HEK293 (cell line): ENCODE measurements around the gene MXRA8.

Source experiments
- ATF2 ChIP-seq: fragments of 450-650 bp; formaldehyde crosslinking; IDR thresholded peaks from 2 replicates; pipeline ENCODE4 v1.5.1; 2016; ENCODE audit warnings: missing biosample characterization, missing genetic modification characterization, low read depth
- GLIS1 ChIP-seq: fragments of 450-650 bp; formaldehyde crosslinking; IDR thresholded peaks from 2 replicates; pipeline ENCODE4 v1.5.1; 2016; ENCODE audit warnings: missing biosample characterization, missing genetic modification characterization
- KLF10 ChIP-seq: fragments of 450-650 bp; IDR thresholded peaks from 2 replicates; pipeline ENCODE4 v1.5.1; 2018; ENCODE audit warnings: missing biosample characterization, mild to moderate bottlenecking, missing genetic modification characterization
- WT1 ChIP-seq: fragments of 450-650 bp; formaldehyde crosslinking; IDR thresholded peaks from 2 replicates; pipeline ENCODE4 v1.5.1; 2016; ENCODE audit warnings: missing biosample characterization, missing genetic modification characterization
- ZFP37 ChIP-seq: fragments of 450-650 bp; formaldehyde crosslinking; IDR thresholded peaks from 2 replicates; pipeline ENCODE4 v1.5.1; 2016; ENCODE audit warnings: missing biosample characterization, missing genetic modification characterization
- ZNF121 ChIP-seq: fragments of 450-650 bp; formaldehyde crosslinking; IDR thresholded peaks from 2 replicates; pipeline ENCODE4 v1.5.1; 2016; ENCODE audit warnings: missing biosample characterization, missing genetic modification characterization
- ZNF132 ChIP-seq: fragments of 450-650 bp; formaldehyde crosslinking; IDR thresholded peaks from 2 replicates; pipeline ENCODE4 v1.5.1; 2017; ENCODE audit warnings: missing biosample characterization, missing genetic modification characterization, borderline replicate concordance
- ZNF19 ChIP-seq: fragments of 450-650 bp; formaldehyde crosslinking; IDR thresholded peaks from 2 replicates; pipeline ENCODE4; 2016; ENCODE audit warnings: missing biosample characterization, missing genetic modification characterization, low read depth
- ZNF202 ChIP-seq: fragments of 450-650 bp; formaldehyde crosslinking; IDR thresholded peaks from 2 replicates; pipeline ENCODE4 v1.5.1; 2016; ENCODE audit warnings: missing biosample characterization, missing genetic modification characterization, borderline replicate concordance
- ZNF26 ChIP-seq: fragments of 450-650 bp; formaldehyde crosslinking; IDR thresholded peaks from 2 replicates; pipeline ENCODE4 v1.5.1; 2016; ENCODE audit warnings: missing biosample characterization, missing genetic modification characterization
- ZNF302 ChIP-seq: fragments of 450-650 bp; formaldehyde crosslinking; IDR thresholded peaks from 2 replicates; pipeline ENCODE4 v1.5.1; 2016; ENCODE audit warnings: missing biosample characterization, missing genetic modification characterization, low read depth
- ZNF311 ChIP-seq: fragments of 450-650 bp; formaldehyde crosslinking; IDR thresholded peaks from 2 replicates; pipeline ENCODE4 v1.5.1; 2017; ENCODE audit warnings: missing biosample characterization, missing genetic modification characterization, borderline replicate concordance
- ZNF394 ChIP-seq: fragments of 450-650 bp; formaldehyde crosslinking; IDR thresholded peaks from 2 replicates; pipeline ENCODE4 v1.5.1; 2016; ENCODE audit warnings: missing biosample characterization, missing genetic modification characterization, mild to moderate bottlenecking, moderate library complexity, borderline replicate concordance
- ZNF416 ChIP-seq: fragments of 450-650 bp; formaldehyde crosslinking; IDR thresholded peaks from 2 replicates; pipeline ENCODE4 v1.5.1; 2016; ENCODE audit warnings: missing biosample characterization, missing genetic modification characterization
- ZNF423 ChIP-seq: fragments of 450-650 bp; formaldehyde crosslinking; IDR thresholded peaks from 2 replicates; pipeline ENCODE4 v1.5.1; 2016; ENCODE audit warnings: missing biosample characterization, missing genetic modification characterization
- ZNF548 ChIP-seq: fragments of 450-650 bp; formaldehyde crosslinking; IDR thresholded peaks from 2 replicates; pipeline ENCODE4 v1.5.1; 2016; ENCODE audit warnings: missing biosample characterization, missing genetic modification characterization
- ZNF561 ChIP-seq: fragments of 450-650 bp; IDR thresholded peaks from 2 replicates; pipeline ENCODE4 v1.5.1; 2018; ENCODE audit warnings: missing biosample characterization, missing genetic modification characterization, borderline replicate concordance
- ZNF571 ChIP-seq: fragments of 450-650 bp; formaldehyde crosslinking; IDR thresholded peaks from 2 replicates; pipeline ENCODE4 v1.5.0; 2017; ENCODE audit warnings: missing biosample characterization, missing genetic modification characterization
- ZNF600 ChIP-seq: fragments of 450-650 bp; formaldehyde crosslinking; IDR thresholded peaks from 2 replicates; pipeline ENCODE4 v1.5.1; 2016; ENCODE audit warnings: missing biosample characterization, missing genetic modification characterization
- ZNF610 ChIP-seq: fragments of 450-650 bp; formaldehyde crosslinking; IDR thresholded peaks from 2 replicates; pipeline ENCODE4 v1.5.1; 2016; ENCODE audit warnings: missing biosample characterization, missing genetic modification characterization, borderline replicate concordance
- ZNF660 ChIP-seq: fragments of 450-650 bp; IDR thresholded peaks from 2 replicates; pipeline ENCODE4 v1.5.1; 2018; ENCODE audit warnings: missing biosample characterization, mild to moderate bottlenecking, missing genetic modification characterization
- ZNF664 ChIP-seq: fragments of 450-650 bp; formaldehyde crosslinking; IDR thresholded peaks from 2 replicates; pipeline ENCODE4 v1.5.1; 2016; ENCODE audit warnings: missing biosample characterization, missing genetic modification characterization
- ZNF707 ChIP-seq: fragments of 450-650 bp; formaldehyde crosslinking; IDR thresholded peaks from 2 replicates; pipeline ENCODE4 v1.5.1; 2016; ENCODE audit warnings: missing biosample characterization, missing genetic modification characterization
- ZNF747 ChIP-seq: fragments of 450-650 bp; formaldehyde crosslinking; IDR thresholded peaks from 2 replicates; pipeline ENCODE4 v1.5.1; 2016; ENCODE audit warnings: missing biosample characterization, missing genetic modification characterization
- ZNF776 ChIP-seq: fragments of 450-650 bp; formaldehyde crosslinking; IDR thresholded peaks from 2 replicates; pipeline ENCODE4 v1.5.0; 2017; ENCODE audit warnings: missing biosample characterization, missing genetic modification characterization, borderline replicate concordance
- ZNF843 ChIP-seq: fragments of 450-650 bp; formaldehyde crosslinking; IDR thresholded peaks from 2 replicates; pipeline ENCODE4 v1.5.1; 2016; ENCODE audit warnings: missing biosample characterization, missing genetic modification characterization
- ZSCAN23 ChIP-seq: fragments of 450-650 bp; formaldehyde crosslinking; IDR thresholded peaks from 2 replicates; pipeline ENCODE4 v1.5.1; 2016; ENCODE audit warnings: missing biosample characterization, missing genetic modification characterization
- TF ChIP-seq, protein P1 (sequence below): fragments of 450-650 bp; formaldehyde crosslinking; IDR thresholded peaks from 2 replicates; pipeline ENCODE4 v1.5.1; 2016; ENCODE audit warnings: missing biosample characterization, missing genetic modification characterization
- TF ChIP-seq, protein P2 (sequence below): fragments of 450-650 bp; formaldehyde crosslinking; optimal IDR thresholded peaks from 2 replicates; pipeline ENCODE3; 2016; ENCODE audit warnings: missing biosample characterization, mild to moderate bottlenecking, missing genetic modification characterization
- TF ChIP-seq, protein P3 (sequence below): fragments of 450-650 bp; formaldehyde crosslinking; IDR thresholded peaks from 2 replicates; pipeline ENCODE4 v1.5.1; 2017; ENCODE audit warnings: missing biosample characterization, mild to moderate bottlenecking, missing genetic modification characterization, moderate library complexity

MXRA8 gene

DNA sequence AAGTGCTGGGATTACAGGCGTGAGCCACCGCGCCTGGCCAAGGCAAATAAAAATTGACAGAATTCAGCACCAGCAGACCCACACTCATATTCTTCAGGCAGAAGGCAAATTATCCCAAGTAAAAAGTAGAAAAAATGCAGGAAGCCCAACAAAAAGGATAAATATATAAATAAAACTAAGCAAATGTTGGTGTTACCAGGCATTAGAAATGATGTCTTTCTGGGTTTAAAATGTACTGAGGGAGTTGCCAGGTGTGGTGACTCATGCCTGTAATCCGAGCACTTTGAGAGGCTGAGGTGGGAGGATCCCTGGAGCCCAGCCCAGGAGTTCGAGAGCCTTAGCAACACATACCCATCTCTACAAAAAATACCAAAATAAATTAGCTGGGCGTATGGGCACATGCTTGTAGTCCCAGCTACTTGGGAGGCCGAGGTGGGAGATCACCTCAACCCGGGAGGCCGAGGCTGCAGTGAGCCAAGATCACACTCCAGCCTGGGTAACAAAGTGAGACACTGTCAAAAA is 40.2 kb downstream of the MXRA8 start (continued):
- TF ChIP-seq, protein P1, sequence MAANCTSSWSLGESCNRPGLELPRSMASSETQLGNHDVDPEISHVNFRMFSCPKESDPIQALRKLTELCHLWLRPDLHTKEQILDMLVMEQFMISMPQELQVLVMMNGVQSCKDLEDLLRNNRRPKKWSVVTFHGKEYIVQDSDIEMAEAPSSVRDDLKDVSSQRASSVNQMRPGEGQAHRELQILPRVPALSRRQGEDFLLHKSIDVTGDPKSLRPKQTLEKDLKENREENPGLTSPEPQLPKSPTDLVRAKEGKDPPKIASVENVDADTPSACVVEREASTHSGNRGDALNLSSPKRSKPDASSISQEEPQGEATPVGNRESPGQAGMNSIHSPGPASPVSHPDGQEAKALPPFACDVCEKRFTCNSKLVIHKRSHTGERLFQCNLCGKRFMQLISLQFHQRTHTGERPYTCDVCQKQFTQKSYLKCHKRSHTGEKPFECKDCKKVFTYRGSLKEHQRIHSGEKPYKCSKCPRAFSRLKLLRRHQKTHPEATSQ (tag by site-specific recombination) = no peak
- TF ChIP-seq KLF10 (tag by site-specific recombination) (peak; percentile 87), ZNF660 (tag by site-specific recombination) (peak; percentile 84), ZNF311 (no peak), WT1 (peak; percentile 96), ZNF121 (tag by site-specific recombination) (no peak), ZNF423 (no peak), ZNF561 (tag by site-specific recombination) (no peak), ZNF747 (no peak), ZNF610 (0 out of 2 replicates have a peak, but pooled peaks have one; percentile 12), ZNF302 (no peak), ZNF707 (tag by site-specific recombination) (no peak), ZNF202 (tag by site-specific recombination) (no peak), GLIS1 (tag by site-specific recombination) (peak; percentile 99), ZNF571 (tag by site-specific recombination) (no peak), ZNF132 (tag by site-specific recombination) (no peak), ZNF843 (tag by site-specific recombination) (no peak), ZNF394 (no peak), ZSCAN23 (no peak), ZFP37 (no peak), ZNF19 (tag by site-specific recombination) (no peak), ZNF664 (peak; percentile 52; the same call in 1 of the 2 replicates), ZNF416 (tag by site-specific recombination) (no peak), ATF2 (0 out of 2 replicates have a peak, but pooled peaks have one; percentile 30), ZNF548 (tag by site-specific recombination) (no peak), ZNF600 (no peak), ZNF26 (tag by site-specific recombination) (no peak), ZNF776 (tag by site-specific recombination) (no peak)
- TF ChIP-seq, protein P2, sequence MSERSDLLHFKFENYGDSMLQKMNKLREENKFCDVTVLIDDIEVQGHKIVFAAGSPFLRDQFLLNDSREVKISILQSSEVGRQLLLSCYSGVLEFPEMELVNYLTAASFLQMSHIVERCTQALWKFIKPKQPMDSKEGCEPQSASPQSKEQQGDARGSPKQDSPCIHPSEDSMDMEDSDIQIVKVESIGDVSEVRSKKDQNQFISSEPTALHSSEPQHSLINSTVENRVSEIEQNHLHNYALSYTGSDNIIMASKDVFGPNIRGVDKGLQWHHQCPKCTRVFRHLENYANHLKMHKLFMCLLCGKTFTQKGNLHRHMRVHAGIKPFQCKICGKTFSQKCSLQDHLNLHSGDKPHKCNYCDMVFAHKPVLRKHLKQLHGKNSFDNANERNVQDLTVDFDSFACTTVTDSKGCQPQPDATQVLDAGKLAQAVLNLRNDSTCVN (tag by site-specific recombination) = peak; percentile 3
- TF ChIP-seq, protein P3, sequence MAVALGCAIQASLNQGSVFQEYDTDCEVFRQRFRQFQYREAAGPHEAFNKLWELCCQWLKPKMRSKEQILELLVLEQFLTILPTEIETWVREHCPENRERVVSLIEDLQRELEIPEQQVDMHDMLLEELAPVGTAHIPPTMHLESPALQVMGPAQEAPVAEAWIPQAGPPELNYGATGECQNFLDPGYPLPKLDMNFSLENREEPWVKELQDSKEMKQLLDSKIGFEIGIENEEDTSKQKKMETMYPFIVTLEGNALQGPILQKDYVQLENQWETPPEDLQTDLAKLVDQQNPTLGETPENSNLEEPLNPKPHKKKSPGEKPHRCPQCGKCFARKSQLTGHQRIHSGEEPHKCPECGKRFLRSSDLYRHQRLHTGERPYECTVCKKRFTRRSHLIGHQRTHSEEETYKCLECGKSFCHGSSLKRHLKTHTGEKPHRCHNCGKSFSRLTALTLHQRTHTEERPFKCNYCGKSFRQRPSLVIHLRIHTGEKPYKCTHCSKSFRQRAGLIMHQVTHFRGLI = peak; percentile 67; the same call in 1 of the 2 replicates
